Cardiac ventricle fibroblast (primary cell): ENCODE data around the gene MAML2. TPM values are rescaled to one million over a fixed set of nuclear protein-coding genes. Genes with fewer than 3 reads are reported as not detected.

ENCODE experiments used
- total RNA-seq: library from RNA; depleted of rRNA; stranded (reverse); fragments of >200 nt; gene quantifications from 2 replicates; pipeline ENCODE4 v1.2.3, GENCODE V29; 2015

MAML2 gene
- 23.7 and 23.9 TPM in 2 replicates for total RNA-seq

GRCh38 chr11:96342961-96343711 lies at the start of gene MAML2:
TSS of gene MAML2 (minus strand) at chr11:96343195. CDS start at chr11:96341895, 1,300 bp downstream.

GRCh38 chr11:96389720-96390487 lies 46.9 kb upstream of the MAML2 start, which contains the start of the genes CCDC82 and JRKL:
TSS of gene CCDC82 (minus strand) at chr11:96389912. CDS start at chr11:96384747, 5,165 bp downstream.
TSS of gene JRKL (plus strand) at chr11:96390013. CDS start at chr11:96390650, 637 bp downstream.

Other genes with a start within 250 kb of the MAML2 start
- gene CCDC82, start 46.7 kb upstream of the MAML2 start, total RNA-seq, result 10.3 and 13.9 TPM in 2 replicates
- gene JRKL, start 46.8 kb upstream of the MAML2 start, total RNA-seq, result 7.9 and 11.9 TPM in 2 replicates